ENCODE measurements around the gene TCEANC2.

- peak in 1 of 6 experiments; percentile 18 for TF ChIP-seq CTCF (IDR thresholded peaks at IDR 0.05)
- no peak for TF ChIP-seq POLR2A (IDR thresholded peaks at IDR 0.05)
Observed at GRCh38 chr1:54107131-54107530, 53.7 kb downstream of the TCEANC2 start.
